Endothelial cell of umbilical vein (primary cell): ENCODE measurements around the gene OPTN. TPM values are rescaled to one million over a fixed set of nuclear protein-coding genes. Genes with fewer than 3 reads are reported as not detected.

ENCODE experiments used
- BruUV-seq: library from RNA; stranded (reverse); fragments of 400-500 nt; replicated peaks from 2 replicates; lab custom pipeline; 2021; lab: Mats Ljungman, UMichigan
- CTCF ChIA-PET: fragments of 300-600, 350-600 bp; sonication (Branson Sonifier 250); formaldehyde crosslinking; loops from one replicate; lab custom pipeline; 2021; ENCODE audit warnings: antibody characterized with exemption, inconsistent platforms; lab: Charles Lee
- POLR2A ChIA-PET: fragments of 300-600, 350-600 bp; sonication (Branson Sonifier 250); formaldehyde crosslinking; loops from one replicate; lab custom pipeline; 2021; ENCODE audit warnings: antibody characterized with exemption, inconsistent platforms; lab: Charles Lee
- DNase-seq: peaks from one replicate; pipeline ENCODE4 v3.0.0-alpha.2; 2011; ENCODE audit warnings: low read depth, low spot score
- FAIRE-seq: peaks from 2 replicates; lab custom pipeline; 2011; peaks lifted over from hg19 to GRCh38; lab: Jason Lieb, UNC
- H2AFZ ChIP-seq: 2 replicates; pipeline ENCODE4 v1.6.0; 2012; ENCODE audit warnings: low read depth, low read length, control low read depth, inconsistent platforms
- H3K27ac ChIP-seq: 2 replicates; pipeline ENCODE4 v1.5.1; 2011; ENCODE audit warnings: low read depth, mild to moderate bottlenecking, control low read depth, low read length, moderate library complexity; ENCODE audit not compliant: insufficient read depth
- H3K27me3 ChIP-seq, 2 experiments: 2 replicates each; pipeline versions ENCODE4 v1.6.0 to v1.6.1; 2011; ENCODE audit warnings: low read length in 2 of 2, mixed read lengths in 1 of 2; ENCODE audit not compliant: control insufficient read depth in 2 of 2, insufficient read depth in 2 of 2
- H3K36me3 ChIP-seq, 2 experiments: 2 replicates in 1 of 2; 3 replicates in 1 of 2; pipeline ENCODE4 v1.5.1; 2011; ENCODE audit warnings: low read length in 2 of 2, mild to moderate bottlenecking in 1 of 2, moderate library complexity in 1 of 2; ENCODE audit not compliant: control insufficient read depth in 2 of 2, insufficient read depth in 2 of 2; ENCODE audit errors: extremely low read depth in 1 of 2
- H3K4me1 ChIP-seq: 3 replicates; pipeline ENCODE4 v1.5.1; 2011; ENCODE audit warnings: mild to moderate bottlenecking, low read length; ENCODE audit not compliant: control insufficient read depth, insufficient read depth; ENCODE audit errors: extremely low read depth
- H3K4me2 ChIP-seq: 2 replicates; pipeline ENCODE4 v1.6.1; 2011; ENCODE audit warnings: low read length, control low read depth, mixed read lengths; ENCODE audit not compliant: insufficient read depth
- H3K4me3 ChIP-seq, 3 experiments: fragments of 200-600 bp in 1 of 3; sonication (generic), shearing (Covaris generic) in 1 of 3; replicated peaks in 1 of 3; 2 replicates each; pipeline ENCODE4 v1.5.1; 2011 to 2016; ENCODE audit warnings: control low read depth in 3 of 3, low read length in 3 of 3, mild to moderate bottlenecking in 2 of 3, inconsistent platforms in 1 of 3, low read depth in 1 of 3, moderate library complexity in 1 of 3; ENCODE audit not compliant: insufficient read depth in 1 of 3
- H3K79me2 ChIP-seq: 2 replicates; pipeline ENCODE4 v1.6.0; 2012; ENCODE audit warnings: low read length, inconsistent platforms; ENCODE audit not compliant: control insufficient read depth, insufficient read depth
- H3K9ac ChIP-seq: replicated peaks from 2 replicates; pipeline ENCODE3; 2011; ENCODE audit warnings: low read length, control low read depth; ENCODE audit not compliant: insufficient read depth; ENCODE audit errors: extremely low read depth
- H3K9me1 ChIP-seq: replicated peaks from 3 replicates; pipeline ENCODE4 v1.6.0; 2011; ENCODE audit warnings: mild to moderate bottlenecking, low read length; ENCODE audit not compliant: control insufficient read depth, insufficient read depth; ENCODE audit errors: extremely low read depth
- H3K9me3 ChIP-seq: replicated peaks from 2 replicates; pipeline ENCODE4 v1.5.1; 2012; ENCODE audit warnings: low read length, inconsistent platforms; ENCODE audit not compliant: control insufficient read depth, insufficient read depth
- H4K20me1 ChIP-seq: replicated peaks from 2 replicates; pipeline ENCODE3; 2011; ENCODE audit warnings: mild to moderate bottlenecking, low read length; ENCODE audit not compliant: control insufficient read depth, insufficient read depth; ENCODE audit errors: extremely low read depth
- CTCF ChIP-seq, 2 donors: IDR thresholded peaks; 1 replicate in 1 of 2; 2 replicates in 1 of 2; pipeline ENCODE4 v1.5.1; 2011; ENCODE audit warnings: low read length in 2 of 2, mild to moderate bottlenecking in 2 of 2, moderate library complexity in 2 of 2, control low read depth in 1 of 2, inconsistent platforms in 1 of 2, low read depth in 1 of 2; ENCODE audit not compliant: insufficient read depth in 1 of 2; ENCODE audit errors: extremely low read depth in 1 of 2
- EZH2 ChIP-seq: IDR thresholded peaks from 2 replicates; pipeline ENCODE4 v1.6.1; 2012; ENCODE audit warnings: borderline replicate concordance, low read depth, mild to moderate bottlenecking, moderate library complexity, low read length, inconsistent platforms; ENCODE audit not compliant: severe bottlenecking
- FOS ChIP-seq: IDR thresholded peaks from 2 replicates; pipeline ENCODE4 v1.6.1; 2011; ENCODE audit warnings: mild to moderate bottlenecking, low read length, moderate library complexity, borderline replicate concordance; ENCODE audit not compliant: insufficient read depth
- GATA2 ChIP-seq: IDR thresholded peaks from 2 replicates; pipeline ENCODE4 v1.7.0; 2011; ENCODE audit warnings: low read depth, mild to moderate bottlenecking, moderate library complexity, mixed read lengths, low read length; ENCODE audit not compliant: insufficient read length, insufficient read depth
- JUN ChIP-seq: IDR thresholded peaks from 2 replicates; pipeline ENCODE4 v1.6.1; 2011; ENCODE audit warnings: borderline replicate concordance, low read depth; ENCODE audit not compliant: insufficient read length, insufficient read depth
- MAX ChIP-seq: IDR thresholded peaks from 2 replicates; pipeline ENCODE4 v1.6.1; 2011; ENCODE audit not compliant: insufficient read depth, insufficient read length
- MYC ChIP-seq: IDR thresholded peaks from one replicate; pipeline ENCODE4 v1.6.1; 2011; ENCODE audit warnings: mild to moderate bottlenecking, low read depth, low read length
- POLR2A ChIP-seq: IDR thresholded peaks from 2 replicates; pipeline ENCODE4 v1.6.1; 2012; ENCODE audit warnings: low read depth, mild to moderate bottlenecking, control low read depth, low read length
- POLR2AphosphoS5 ChIP-seq: IDR thresholded peaks from 2 replicates; pipeline ENCODE4 v1.6.1; 2012; ENCODE audit warnings: low read depth, mild to moderate bottlenecking, control low read depth, low read length, moderate library complexity; ENCODE audit not compliant: insufficient read depth
- dilution Hi-C: fragments of 300-500 bp; cut with MboI; formaldehyde crosslinking; loops from one replicate; pipeline ENCODE4 v1.15.0; 2019; ENCODE audit warnings: low sequenced_read_pairs; ENCODE audit not compliant: extremely low pct_ligation_motif_present
- intact Hi-C: fragments of 100-400 bp; cut with micrococcal nuclease; formaldehyde crosslinking; loops from one replicate; pipeline ENCODE4 v1.10.0; 2022
- polyA plus RNA-seq, 4 experiments: library from polyadenylated mRNA; depleted of rRNA in 3 of 4; stranded (reverse) in 3 of 4; unstranded in 1 of 4; fragments of >200 nt; gene quantifications; 2 replicates each; pipeline versions ENCODE4 v1.2.1 to v1.2.3, GENCODE V29; 2011 to 2012; ENCODE audit warnings: missing spikeins in 1 of 4
- total RNA-seq: library from RNA; stranded (reverse); gene quantifications from 2 replicates; pipeline ENCODE4 v1.2.3, GENCODE V29; 2021

The OPTN gene
- total and polyA plus RNA-seq, 2 donors (not counting 3 experiments of a cell fraction or from before 2014, with no cell fraction given), result 22.7 to 94.2 TPM

GRCh38 chr10:13066527-13066926 lies 33.4 kb upstream of the OPTN start:
- dilution Hi-C loops (no loop called here), intact Hi-C loops (no loop called here)
- ChIA-PET POLR2A (no interaction called here), CTCF (interaction anchor here (1.5 kb wide), 1 partner anchor 28 kb away, joined by 3 read pairs; no protein-coding TSS in a partner anchor)
- Histone ChIP-seq H3K36me3 (no peaks in the 10 kb centered on the region), H3K4me2 (no peak overlapping the region), H4K20me1 (no peaks in the 10 kb centered on the region), H3K9me1 (no peaks in the 10 kb centered on the region), H3K79me2 (no peaks in the 10 kb centered on the region), H2AFZ (no peak overlapping the region), H3K27ac (no peak overlapping the region), H3K27me3 (peaks cover 0 to 3% of the 10 kb centered on the region in 2 experiments), H3K4me3 (no peak overlapping the region), H3K9me3 (no peaks in the 10 kb centered on the region), H3K4me1 (no peaks in the 10 kb centered on the region), H3K9ac (no peak overlapping the region)
- no peak for FAIRE-seq
- TF ChIP-seq POLR2AphosphoS5 (no peak), GATA2 (no peak), JUN (no peak), CTCF (IDR thresholded peaks at IDR 0.05; ENCODE audit: extremely low read depth in 1 of 2, insufficient read depth in 1 of 2, low read depth in 1 of 2, low read length in 2 of 2) (no peak), FOS (no peak)
- DNase-seq, result no peak
- BruUV-seq, result no TSS peak

GRCh38 chr10:13067431-13067830 lies 32.5 kb upstream of the OPTN start:
- Histone ChIP-seq H3K27ac (no peak overlapping the region), H3K4me3 (no peak overlapping the region), H3K36me3 (no peaks in the 10 kb centered on the region), H3K9me1 (no peaks in the 10 kb centered on the region), H3K4me2 (no peak overlapping the region), H4K20me1 (no peaks in the 10 kb centered on the region), H2AFZ (no peak overlapping the region), H3K9me3 (no peaks in the 10 kb centered on the region), H3K9ac (no peak overlapping the region), H3K79me2 (no peaks in the 10 kb centered on the region), H3K27me3 (peaks cover 0 to 3% of the 10 kb centered on the region in 2 experiments), H3K4me1 (no peaks in the 10 kb centered on the region)
- BruUV-seq, result no TSS peak
- no peak for DNase-seq
- CTCF ChIA-PET, result interaction anchor here (1.5 kb wide), 1 partner anchor 29 kb away, joined by 3 read pairs; no protein-coding TSS in a partner anchor
- intact Hi-C loops, result no loop called here
- POLR2A ChIA-PET, result no interaction called here
- TF ChIP-seq CTCF (IDR thresholded peaks at IDR 0.05; ENCODE audit: extremely low read depth in 1 of 2, insufficient read depth in 1 of 2, low read depth in 1 of 2, low read length in 2 of 2), result no peak
- TF ChIP-seq POLR2A, result no peak
- TF ChIP-seq GATA2, result no peak
- TF ChIP-seq JUN, result no peak
- no peak for TF ChIP-seq MAX
- TF ChIP-seq EZH2, result no peak
- no peak for TF ChIP-seq POLR2AphosphoS5
- TF ChIP-seq FOS, result no peak
- no peak for TF ChIP-seq MYC
- dilution Hi-C loops, result no loop called here
- FAIRE-seq, result no peak
